ENCODE data around the gene CAMKK2.

Gene CAMKK2

DNA sequence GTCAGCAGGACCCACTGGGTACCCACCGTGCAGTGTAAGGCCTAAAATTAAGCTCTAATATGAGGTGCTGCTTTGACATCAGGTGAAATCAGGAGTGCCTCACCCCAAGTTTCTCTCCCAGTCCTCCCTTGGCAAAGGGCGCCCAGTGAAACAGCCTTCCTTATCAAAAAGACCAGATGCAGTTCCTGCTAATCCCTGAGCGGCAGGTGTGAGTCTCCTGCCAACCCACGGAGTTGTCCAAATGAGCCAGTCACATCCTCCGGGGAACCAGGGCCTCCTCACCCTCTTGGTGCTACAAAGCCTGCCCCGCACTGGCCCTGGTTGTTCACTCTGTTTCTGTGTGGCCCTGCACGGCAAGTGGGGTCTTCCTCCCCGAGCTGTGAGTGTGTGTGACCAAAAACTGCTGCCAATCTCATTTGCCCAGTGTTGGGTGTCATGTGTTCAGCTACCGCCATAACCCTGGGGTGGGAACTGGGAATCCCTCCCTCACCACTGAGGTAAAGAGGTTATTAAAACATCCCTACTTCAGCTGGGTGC is 106.8 kb downstream of the CAMKK2 start:
- no peak for DNase-seq

DNA sequence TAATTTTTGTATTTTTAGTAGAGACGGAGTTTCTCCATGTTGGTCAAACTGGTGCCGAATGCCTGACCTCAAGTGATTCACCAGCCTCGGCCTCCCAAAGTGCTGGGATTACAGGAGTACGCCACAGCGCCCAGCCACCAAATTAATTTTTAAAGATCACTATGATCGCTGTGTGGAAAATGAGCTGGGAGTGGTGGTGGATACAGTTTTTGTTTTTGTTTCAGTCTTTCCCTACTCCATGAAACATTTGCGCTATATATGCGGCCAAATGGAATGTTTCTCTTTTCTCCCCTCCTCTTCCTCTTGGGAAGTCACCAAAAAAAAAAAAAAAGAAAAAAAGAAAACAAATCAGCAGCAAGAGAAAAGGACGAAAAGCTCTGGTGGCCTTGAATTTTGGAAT is 107.4 kb downstream of the CAMKK2 start:
- no peak for DNase-seq

DNA sequence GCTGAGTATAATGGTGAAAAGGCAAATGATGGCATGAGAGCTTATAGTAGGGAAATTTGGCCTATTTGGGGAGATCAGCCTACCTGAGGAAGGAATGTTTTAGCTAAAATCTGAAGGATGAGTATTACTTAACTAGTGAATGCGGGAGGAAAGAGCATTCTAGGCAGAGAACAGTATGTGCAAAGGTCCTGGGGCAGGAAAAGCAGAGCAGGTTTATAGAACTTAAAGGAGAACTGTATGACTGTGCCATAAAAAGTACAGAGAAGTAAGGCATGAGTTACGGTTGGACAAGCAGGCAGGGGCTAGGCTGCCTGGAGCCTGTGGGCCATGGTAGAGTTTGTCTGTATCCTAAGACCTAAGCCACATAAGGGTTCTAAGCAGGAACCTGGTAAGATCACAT is 108.3 kb downstream of the CAMKK2 start:
- DNase-seq: no peak

Data from stimulated activated CD4-positive, alpha-beta T cell treated with anti-CD3 and anti-CD28 coated beads, Interleukin-1b, Interleukin-23, amount 100 ng/mL, for 48 hours (primary cell).